OCI-LY1 (cell line): ENCODE results near the gene ALG1.
"Not testable (repeated sequence)": the region's sequence is repeated elsewhere in the genome, so short reads cannot be mapped to it uniquely, and the experiment has no call there.

Source experiments
- EZH2 ChIP-seq: fragments of 200-600 bp; sonication (generic), shearing (Covaris generic); IDR thresholded peaks from 2 replicates; pipeline ENCODE4 v1.8.0; 2017; ENCODE audit warnings: borderline replicate concordance, mixed run types, mild to moderate bottlenecking, antibody characterized with exemption, low read length, moderate library complexity, mixed read lengths
- TF ChIP-seq, protein P1 (sequence below): fragments of 200-600 bp; sonication (generic), shearing (Covaris generic); IDR thresholded peaks from 2 replicates; pipeline ENCODE4 v1.5.1; 2017; ENCODE audit warnings: mild to moderate bottlenecking, antibody characterized with exemption, low read length, moderate library complexity, mixed read lengths

DNA sequence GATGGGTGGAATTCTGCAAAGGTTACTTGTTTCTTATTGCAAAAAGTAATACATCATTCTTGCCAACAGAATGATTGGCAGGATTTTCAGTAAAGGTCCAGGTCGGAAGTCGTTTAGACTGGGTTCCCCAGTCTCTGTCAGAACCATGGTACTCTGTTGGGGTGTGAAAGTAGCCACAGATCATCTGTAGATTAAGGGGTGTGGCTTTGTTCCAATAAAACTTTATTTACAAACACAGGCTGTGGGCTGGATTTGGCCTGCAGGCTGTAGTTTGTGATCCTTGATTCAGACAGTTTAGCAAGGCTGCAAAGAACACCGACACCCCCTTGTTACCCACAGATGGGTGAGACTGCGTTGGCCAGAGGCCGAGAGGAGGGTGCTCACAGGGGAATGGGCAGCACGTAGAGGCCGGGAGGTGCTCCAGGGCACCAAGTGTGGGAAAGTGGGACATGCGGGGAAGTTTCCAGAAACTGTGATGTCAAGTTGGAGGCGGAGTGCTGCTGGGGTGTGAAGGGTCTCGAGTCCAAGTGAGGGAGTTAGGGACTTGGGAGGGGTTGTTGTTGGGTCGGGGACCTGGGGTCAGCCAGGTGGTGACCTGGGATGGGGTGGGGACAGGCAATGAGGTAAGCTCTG lies 12.6 kb downstream of the ALG1 start:
- TF ChIP-seq EZH2 = not testable (repeated sequence)
- TF ChIP-seq, protein P1, sequence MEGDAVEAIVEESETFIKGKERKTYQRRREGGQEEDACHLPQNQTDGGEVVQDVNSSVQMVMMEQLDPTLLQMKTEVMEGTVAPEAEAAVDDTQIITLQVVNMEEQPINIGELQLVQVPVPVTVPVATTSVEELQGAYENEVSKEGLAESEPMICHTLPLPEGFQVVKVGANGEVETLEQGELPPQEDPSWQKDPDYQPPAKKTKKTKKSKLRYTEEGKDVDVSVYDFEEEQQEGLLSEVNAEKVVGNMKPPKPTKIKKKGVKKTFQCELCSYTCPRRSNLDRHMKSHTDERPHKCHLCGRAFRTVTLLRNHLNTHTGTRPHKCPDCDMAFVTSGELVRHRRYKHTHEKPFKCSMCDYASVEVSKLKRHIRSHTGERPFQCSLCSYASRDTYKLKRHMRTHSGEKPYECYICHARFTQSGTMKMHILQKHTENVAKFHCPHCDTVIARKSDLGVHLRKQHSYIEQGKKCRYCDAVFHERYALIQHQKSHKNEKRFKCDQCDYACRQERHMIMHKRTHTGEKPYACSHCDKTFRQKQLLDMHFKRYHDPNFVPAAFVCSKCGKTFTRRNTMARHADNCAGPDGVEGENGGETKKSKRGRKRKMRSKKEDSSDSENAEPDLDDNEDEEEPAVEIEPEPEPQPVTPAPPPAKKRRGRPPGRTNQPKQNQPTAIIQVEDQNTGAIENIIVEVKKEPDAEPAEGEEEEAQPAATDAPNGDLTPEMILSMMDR = not testable (repeated sequence)
